Smooth muscle cell (in vitro differentiated cells): ENCODE data around the gene S100A5. TPM values are rescaled to one million over a fixed set of nuclear protein-coding genes. Genes with fewer than 3 reads are reported as not detected.

ENCODE experiments used
- DNase-seq: peaks from one replicate; lab custom pipeline; 2025; ENCODE audit not compliant: unreplicated experiment; lab: John Stamatoyannopoulos, UW
- H2AFZ ChIP-seq: fragments of 200-600 bp; sonication (generic); 2 replicates; pipeline ENCODE4 v1.6.0; 2016; ENCODE audit warnings: antibody characterized with exemption, low read depth, mild to moderate bottlenecking
- H3F3A ChIP-seq: fragments of 200-600 bp; sonication (generic); 2 replicates; pipeline ENCODE4 v1.6.0; 2017; ENCODE audit warnings: antibody characterized with exemption, low read depth
- H3K27ac ChIP-seq: fragments of 200-600 bp; sonication (generic); 2 replicates; pipeline ENCODE4 v1.5.1; 2016; ENCODE audit warnings: low read depth, mild to moderate bottlenecking
- H3K27me3 ChIP-seq: fragments of 200-600 bp; sonication (generic); 2 replicates; pipeline ENCODE4 v1.6.1; 2016; ENCODE audit warnings: low read depth, mild to moderate bottlenecking
- H3K36me3 ChIP-seq: fragments of 200-600 bp; sonication (generic); 2 replicates; pipeline ENCODE4 v1.5.1; 2016; ENCODE audit warnings: low read depth
- H3K4me1 ChIP-seq: fragments of 200-600 bp; sonication (generic); 2 replicates; pipeline ENCODE4 v1.5.1; 2016; ENCODE audit warnings: low read depth
- H3K4me2 ChIP-seq: fragments of 200-600 bp; sonication (generic); 2 replicates; pipeline ENCODE4 v1.6.0; 2016; ENCODE audit warnings: mild to moderate bottlenecking
- H3K4me3 ChIP-seq: fragments of 200-600 bp; sonication (generic); 2 replicates; pipeline ENCODE4 v1.5.1; 2016; ENCODE audit warnings: mild to moderate bottlenecking
- H3K79me2 ChIP-seq: fragments of 200-600 bp; sonication (generic); 2 replicates; pipeline ENCODE4 v1.6.0; 2016; ENCODE audit warnings: low read depth, mild to moderate bottlenecking
- H3K9ac ChIP-seq: fragments of 200-600 bp; sonication (generic); 2 replicates; pipeline ENCODE4 v1.6.0; 2016; ENCODE audit warnings: low read depth
- H3K9me3 ChIP-seq: fragments of 200-600 bp; sonication (generic); replicated peaks from 2 replicates; pipeline ENCODE4 v1.5.1; 2016; ENCODE audit warnings: low read depth
- H4K20me1 ChIP-seq: fragments of 200-600 bp; sonication (generic); 2 replicates; pipeline ENCODE4 v1.6.0; 2016; ENCODE audit warnings: low read depth
- CTCF ChIP-seq: fragments of 200-600 bp; sonication (generic); IDR thresholded peaks from 2 replicates; pipeline ENCODE4 v1.5.1; 2017; ENCODE audit warnings: borderline replicate concordance, mild to moderate bottlenecking, antibody characterized with exemption; ENCODE audit not compliant: insufficient read depth, poor library complexity, severe bottlenecking
- WGBS: methylation state at CpG from one replicate; pipeline ENCODE4 v1.1.7; 2016; ENCODE audit warnings: low lambda C conversion rate; 5-methylcytosine and 5-hydroxymethylcytosine counted together
- polyA plus RNA-seq: library from polyadenylated mRNA; unstranded; fragments of >200 nt; fragmentation: Nextera tagmentation; extraction: Ambion mirVana; gene quantifications from 2 replicates; pipeline ENCODE4 v1.2.1, GENCODE V29; 2016
- total RNA-seq: library from RNA; depleted of rRNA; stranded (reverse); fragments of >200 nt; gene quantifications from 2 replicates; pipeline ENCODE4 v1.2.3, GENCODE V29; 2014

The S100A5 gene
- total and polyA plus RNA-seq, 2 experiments from 2014 or later, result 1.6 to 6.2 TPM

- Histone ChIP-seq H3K79me2 (no peaks in the 10 kb centered on the region), H3K27me3 (no peaks in the 10 kb centered on the region), H2AFZ (no peak overlapping the region), H3K9me3 (no peaks in the 10 kb centered on the region), H3K4me3 (no peak overlapping the region), H3K9ac (no peak overlapping the region), H3K4me1 (peaks cover 46% of the 10 kb centered on the region), H3F3A (peaks cover 8% of the 10 kb centered on the region), H3K4me2 (peak overlapping the region; percentile 84), H4K20me1 (no peaks in the 10 kb centered on the region), H3K36me3 (no peaks in the 10 kb centered on the region), H3K27ac (peak overlapping the region; percentile 93)
- no peak for TF ChIP-seq CTCF
- no peak for DNase-seq
- WGBS, result 58% methylated on average over 13 of the region's 14 CpGs
Measured at GRCh38 chr1:153546796-153547559, 6.2 kb upstream of the S100A5 start.

GRCh38 chr1:153546371-153546770 is 5.6 kb upstream of the S100A5 start:
- DNase-seq, result no peak
- no peaks in the 10 kb centered on the region for H3K79me2 ChIP-seq
- H3K4me2 ChIP-seq, result peak overlapping the region; percentile 84
- 94% methylated on average over 8 of the region's 8 CpGs for whole genome bisulfite sequencing
- no peaks in the 10 kb centered on the region for H4K20me1 ChIP-seq
- TF ChIP-seq CTCF, result no peak
- H3F3A ChIP-seq, result peaks cover 8% of the 10 kb centered on the region
- H3K4me1 ChIP-seq, result peaks cover 46% of the 10 kb centered on the region
- no peaks in the 10 kb centered on the region for H3K9me3 ChIP-seq
- no peaks in the 10 kb centered on the region for H3K27me3 ChIP-seq
- H3K36me3 ChIP-seq, result no peaks in the 10 kb centered on the region
- H3K4me3 ChIP-seq, result peak overlapping the region; percentile 39
- H3K27ac ChIP-seq, result peak overlapping the region; percentile 93
- H3K9ac ChIP-seq, result no peak overlapping the region
- H2AFZ ChIP-seq, result no peak overlapping the region

GRCh38 chr1:153545067-153546055 is 4.6 kb upstream of the S100A5 start, which contains the start of gene S100A4:
Gene S100A4 (minus strand): TSS chr1:153545806. CDS start chr1:153544794, 1,012 bp downstream.
- Histone ChIP-seq H3K9ac (peak within 1 kb of the TSS; percentile 51), H3K36me3 (no peaks in the 10 kb centered on the region), H4K20me1 (no peaks in the 10 kb centered on the region), H3K79me2 (no peaks in the 10 kb centered on the region), H3K4me1 (peaks cover 46% of the 10 kb centered on the region), H3K9me3 (no peaks in the 10 kb centered on the region), H3K27ac (peak within 1 kb of the TSS; percentile 93), H3K4me2 (peak within 1 kb of the TSS; percentile 84), H2AFZ (no peak within 1 kb of the TSS), H3K4me3 (peak within 1 kb of the TSS; percentile 39), H3K27me3 (no peaks in the 10 kb centered on the region), H3F3A (peaks cover 8% of the 10 kb centered on the region)
- no peak for TF ChIP-seq CTCF
- WGBS, result 35% methylated on average over 19 of the region's 19 CpGs
- peak; percentile 71 for DNase-seq
